SJSA1 (cell line): ENCODE data around the gene PRDM16. TPM values are rescaled to one million over a fixed set of nuclear protein-coding genes. Genes with fewer than 3 reads are reported as not detected.

Experiments
- DNase-seq, 2 experiments: peaks; one replicate each; pipeline ENCODE4 v3.0.0-alpha.2; 2015 to 2020; ENCODE audit warnings: low spot score in 2 of 2, low read depth in 1 of 2
- H3K27ac ChIP-seq: fragments of 250-450 bp; sonication (Bioruptor Pico); 2 replicates; pipeline ENCODE4 v1.5.1; 2020; ENCODE audit warnings: mild to moderate bottlenecking, moderate library complexity
- H3K27me3 ChIP-seq: fragments of 250-450 bp; sonication (Bioruptor Pico); replicated peaks from 2 replicates; pipeline ENCODE4 v1.5.1; 2020; ENCODE audit warnings: mild to moderate bottlenecking, moderate library complexity
- H3K36me3 ChIP-seq: fragments of 250-450 bp; sonication (Bioruptor Pico); 2 replicates; pipeline ENCODE4 v1.5.1; 2020; ENCODE audit warnings: mild to moderate bottlenecking
- H3K4me1 ChIP-seq: fragments of 250-450 bp; sonication (Bioruptor Pico); replicated peaks from 2 replicates; pipeline ENCODE4 v1.6.1; 2021; ENCODE audit warnings: mild to moderate bottlenecking
- H3K4me3 ChIP-seq: fragments of 250-450 bp; sonication (Bioruptor Pico); 2 replicates; pipeline ENCODE4 v1.5.1; 2020; ENCODE audit warnings: mild to moderate bottlenecking
- H3K9me3 ChIP-seq: fragments of 250-450 bp; sonication (Bioruptor Pico); replicated peaks from 2 replicates; pipeline ENCODE4 v1.5.1; 2020; ENCODE audit warnings: mild to moderate bottlenecking
- total RNA-seq: library from RNA; depleted of rRNA; stranded (reverse); fragments of >200 nt; shearing (Covaris generic); gene quantifications from 2 replicates; pipeline ENCODE4 v1.2.3, GENCODE V29; 2014; rRNA removed

Gene PRDM16
- total RNA-seq, result 0.05 TPM in 1 of 2 replicates, not detected in the other

GRCh38 chr1:3068564-3069431 is at the start of gene PRDM16:
Gene PRDM16 (plus strand): TSS chr1:3069203. CDS start chr1:3069260, 57 bp downstream.
- Histone ChIP-seq H3K36me3 (no peaks in the 10 kb centered on the region), H3K27me3 (peaks cover 28% of the 10 kb centered on the region), H3K4me1 (peaks cover 11% of the 10 kb centered on the region), H3K4me3 (peak within 1 kb of the TSS; percentile 72), H3K9me3 (peaks cover 4% of the 10 kb centered on the region; the same call in 1 of the 2 replicates), H3K27ac (no peak within 1 kb of the TSS)
- DNase-seq, result peak in 1 of 2 experiments; percentile 14

GRCh38 chr1:3019516-3020051 is 49.4 kb upstream of the PRDM16 start:
- H3K27me3 ChIP-seq, result no peaks in the 10 kb centered on the region
- no peaks in the 10 kb centered on the region for H3K4me1 ChIP-seq
- H3K36me3 ChIP-seq, result no peaks in the 10 kb centered on the region
- H3K27ac ChIP-seq, result no peak overlapping the region
- DNase-seq, result no peak
- H3K9me3 ChIP-seq, result no peaks in the 10 kb centered on the region
- no peak overlapping the region for H3K4me3 ChIP-seq

- Histone ChIP-seq H3K4me1 (no peaks in the 10 kb centered on the region), H3K27ac (no peak overlapping the region), H3K36me3 (no peaks in the 10 kb centered on the region), H3K9me3 (no peaks in the 10 kb centered on the region), H3K27me3 (no peaks in the 10 kb centered on the region), H3K4me3 (no peak overlapping the region)
- DNase-seq, result no peak
Observed at GRCh38 chr1:3020263-3020909, 48.6 kb upstream of the PRDM16 start.

- Histone ChIP-seq H3K9me3 (no peaks in the 10 kb centered on the region), H3K4me1 (no peaks in the 10 kb centered on the region), H3K4me3 (no peak within 1 kb of the TSS), H3K36me3 (no peaks in the 10 kb centered on the region), H3K27me3 (no peaks in the 10 kb centered on the region), H3K27ac (no peak within 1 kb of the TSS)
- DNase-seq, result no peak
Observed at GRCh38 chr1:3021233-3021671, 47.8 kb upstream of the PRDM16 start, which contains the start of gene ACTRT2. Gene ACTRT2 (plus strand): TSS chr1:3021467. CDS start chr1:3021687, 220 bp downstream.

GRCh38 chr1:3021801-3022401 is 47.1 kb upstream of the PRDM16 start:
- Histone ChIP-seq H3K4me3 (no peak overlapping the region), H3K9me3 (no peaks in the 10 kb centered on the region), H3K27ac (no peak overlapping the region), H3K4me1 (no peaks in the 10 kb centered on the region), H3K27me3 (no peaks in the 10 kb centered on the region), H3K36me3 (no peaks in the 10 kb centered on the region)
- no peak for DNase-seq

- H3K36me3 ChIP-seq, result no peaks in the 10 kb centered on the region
- no peak overlapping the region for H3K4me3 ChIP-seq
- no peaks in the 10 kb centered on the region for H3K9me3 ChIP-seq
- H3K27ac ChIP-seq, result no peak overlapping the region
- H3K27me3 ChIP-seq, result no peaks in the 10 kb centered on the region
- H3K4me1 ChIP-seq, result no peaks in the 10 kb centered on the region
- no peak for DNase-seq
Observed at GRCh38 chr1:3022511-3022973, 46.5 kb upstream of the PRDM16 start.

GRCh38 chr1:3022976-3023375 is 46.0 kb upstream of the PRDM16 start:
- Histone ChIP-seq H3K4me1 (no peaks in the 10 kb centered on the region), H3K27me3 (no peaks in the 10 kb centered on the region), H3K27ac (no peak overlapping the region), H3K9me3 (no peaks in the 10 kb centered on the region), H3K36me3 (no peaks in the 10 kb centered on the region), H3K4me3 (no peak overlapping the region)
- no peak for DNase-seq

- Histone ChIP-seq H3K4me1 (no peaks in the 10 kb centered on the region), H3K27ac (no peak overlapping the region), H3K27me3 (no peaks in the 10 kb centered on the region), H3K4me3 (no peak overlapping the region), H3K36me3 (no peaks in the 10 kb centered on the region), H3K9me3 (no peaks in the 10 kb centered on the region)
- no peak for DNase-seq
Observed at GRCh38 chr1:3024019-3024418, 45.0 kb upstream of the PRDM16 start.

- H3K9me3 ChIP-seq, result no peaks in the 10 kb centered on the region
Observed at GRCh38 chr1:3024588-3024987, 44.4 kb upstream of the PRDM16 start.

GRCh38 chr1:3026124-3026523 is 42.9 kb upstream of the PRDM16 start:
- no peak for DNase-seq
- Histone ChIP-seq H3K4me3 (no peak overlapping the region), H3K4me1 (no peaks in the 10 kb centered on the region), H3K36me3 (no peaks in the 10 kb centered on the region), H3K27ac (no peak overlapping the region), H3K9me3 (no peaks in the 10 kb centered on the region), H3K27me3 (no peaks in the 10 kb centered on the region)

More at GRCh38 chr1:3024588-3024987, 44.4 kb upstream of the PRDM16 start:
- Histone ChIP-seq H3K4me1 (no peaks in the 10 kb centered on the region), H3K4me3 (no peak overlapping the region), H3K36me3 (no peaks in the 10 kb centered on the region), H3K27me3 (no peaks in the 10 kb centered on the region), H3K27ac (no peak overlapping the region)
- no peak for DNase-seq

- Histone ChIP-seq H3K4me1 (no peaks in the 10 kb centered on the region), H3K4me3 (no peak overlapping the region), H3K27me3 (no peaks in the 10 kb centered on the region), H3K36me3 (no peaks in the 10 kb centered on the region), H3K9me3 (no peaks in the 10 kb centered on the region), H3K27ac (no peak overlapping the region)
- no peak for DNase-seq
Observed at GRCh38 chr1:3026581-3027391, 42.2 kb upstream of the PRDM16 start.

GRCh38 chr1:3027611-3028371 is 41.2 kb upstream of the PRDM16 start:
- no peak for DNase-seq
- H3K4me1 ChIP-seq, result no peaks in the 10 kb centered on the region
- H3K4me3 ChIP-seq, result no peak overlapping the region
- H3K9me3 ChIP-seq, result no peaks in the 10 kb centered on the region
- H3K27me3 ChIP-seq, result 0 out of 2 replicates have a peak, but pooled peaks cover 3% of the 10 kb centered on the region
- H3K27ac ChIP-seq, result no peak overlapping the region
- no peaks in the 10 kb centered on the region for H3K36me3 ChIP-seq
